Aortic smooth muscle cell (primary cell): ENCODE data around the gene NOL4L. TPM values are rescaled to one million over a fixed set of nuclear protein-coding genes. Genes with fewer than 3 reads are reported as not detected.

Source experiments
- total RNA-seq: library from RNA; depleted of rRNA; stranded (reverse); fragments of >200 nt; gene quantifications from 2 replicates; pipeline ENCODE4 v1.2.3, GENCODE V29; 2014

NOL4L gene, protein sequence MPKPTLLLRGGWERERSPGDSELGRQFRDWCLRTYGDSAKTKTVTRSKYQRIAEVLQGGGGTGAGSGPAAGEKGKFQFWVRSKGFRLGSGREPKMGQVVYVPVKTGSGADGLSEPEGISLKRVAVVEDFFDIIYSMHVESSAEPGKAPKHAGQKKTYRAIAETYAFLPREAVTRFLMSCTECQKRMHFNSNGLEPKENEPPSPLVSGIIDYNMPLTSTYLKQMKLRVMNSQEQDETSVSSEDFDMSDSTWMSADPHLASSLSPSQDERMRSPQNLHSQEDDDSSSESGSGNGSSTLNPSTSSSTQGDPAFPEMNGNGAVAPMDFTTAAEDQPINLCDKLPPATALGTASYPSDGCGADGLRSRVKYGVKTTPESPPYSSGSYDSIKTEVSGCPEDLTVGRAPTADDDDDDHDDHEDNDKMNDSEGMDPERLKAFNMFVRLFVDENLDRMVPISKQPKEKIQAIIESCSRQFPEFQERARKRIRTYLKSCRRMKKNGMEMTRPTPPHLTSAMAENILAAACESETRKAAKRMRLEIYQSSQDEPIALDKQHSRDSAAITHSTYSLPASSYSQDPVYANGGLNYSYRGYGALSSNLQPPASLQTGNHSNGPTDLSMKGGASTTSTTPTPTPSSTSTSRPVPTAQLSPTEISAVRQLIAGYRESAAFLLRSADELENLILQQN
- 1.8 and 2.1 TPM in 2 replicates for total RNA-seq

GRCh38 chr20:32585011-32585585 is at the start of gene NOL4L:
Gene NOL4L, minus strand, starts transcription at chr20:32585333. Its CDS starts 443 bp downstream, at chr20:32584890.

Other genes starting within 250 kb of the NOL4L start
- 29.6 and 33.3 TPM in 2 replicates for gene ASXL1, start 227.0 kb downstream of the NOL4L start, total RNA-seq
- under 0.01 TPM in 2 replicates for gene C20orf203, start 88.6 kb upstream of the NOL4L start, total RNA-seq
- gene COMMD7, start 158.1 kb upstream of the NOL4L start, total RNA-seq, result 31.2 and 38.5 TPM in 2 replicates
- 2.2 and 2.9 TPM in 2 replicates for gene DNMT3B, start 177.1 kb upstream of the NOL4L start, total RNA-seq
- gene MAPRE1, start 234.6 kb upstream of the NOL4L start, total RNA-seq, result 78.5 and 90.0 TPM in 2 replicates